NT2/D1 (cell line): Measurements from ENCODE around the gene CHTF18.

Experiments
- DNase-seq: peaks from one replicate; pipeline ENCODE4 v3.0.0-alpha.2; 2011; ENCODE audit warnings: low read depth, low spot score
- H3K27me3 ChIP-seq: 2 replicates; pipeline ENCODE4 v1.6.0; 2011; ENCODE audit warnings: mild to moderate bottlenecking; ENCODE audit not compliant: insufficient read length, insufficient read depth
- H3K36me3 ChIP-seq: 2 replicates; pipeline ENCODE4 v1.6.1; 2011; ENCODE audit warnings: mild to moderate bottlenecking, low read length, mixed read lengths; ENCODE audit not compliant: insufficient read depth, insufficient read length
- H3K4me1 ChIP-seq: 2 replicates; pipeline ENCODE4 v1.5.1; 2011; ENCODE audit not compliant: insufficient read depth, insufficient read length
- H3K4me3 ChIP-seq: 2 replicates; pipeline ENCODE4 v1.5.1; 2011; ENCODE audit warnings: low read depth; ENCODE audit not compliant: insufficient read length
- H3K9ac ChIP-seq: 2 replicates; pipeline ENCODE4 v1.6.0; 2011; ENCODE audit warnings: low read depth; ENCODE audit not compliant: insufficient read length
- H3K9me3 ChIP-seq: 2 replicates; pipeline ENCODE4 v1.5.1; 2011; ENCODE audit warnings: mild to moderate bottlenecking, low read length; ENCODE audit not compliant: insufficient read depth
- SUZ12 ChIP-seq: IDR thresholded peaks from 2 replicates; pipeline ENCODE4 v1.6.1; 2011; ENCODE audit not compliant: insufficient read length, insufficient read depth; ENCODE audit errors: extremely low read depth
- YY1 ChIP-seq: IDR thresholded peaks from 2 replicates; pipeline ENCODE4 v1.6.1; 2011; ENCODE audit not compliant: insufficient read length, insufficient read depth
- ZNF274 ChIP-seq: IDR thresholded peaks from 2 replicates; pipeline ENCODE4 v1.6.1; 2011; ENCODE audit warnings: mild to moderate bottlenecking, low read depth, low read length

Gene CHTF18

GRCh38 chr16:839643-840408, 51.4 kb downstream of the CHTF18 start:
- no peak overlapping the region for H3K4me3 ChIP-seq
- no peaks in the 10 kb centered on the region for H3K27me3 ChIP-seq
- no peaks in the 10 kb centered on the region for H3K36me3 ChIP-seq
- no peak overlapping the region for H3K9ac ChIP-seq
- H3K9me3 ChIP-seq = peaks cover 21% of the 10 kb centered on the region
- no peak for DNase-seq
- peaks cover 25% of the 10 kb centered on the region for H3K4me1 ChIP-seq
- TF ChIP-seq YY1 (no peak), SUZ12 (no peak), ZNF274 (no peak)

- Histone ChIP-seq H3K27me3 (no peaks in the 10 kb centered on the region), H3K36me3 (no peaks in the 10 kb centered on the region), H3K9ac (no peak overlapping the region), H3K4me1 (peaks cover 25% of the 10 kb centered on the region), H3K9me3 (peaks cover 14% of the 10 kb centered on the region), H3K4me3 (no peak overlapping the region)
- DNase-seq = no peak
- TF ChIP-seq YY1 = no peak
- no peak for TF ChIP-seq ZNF274
- no peak for TF ChIP-seq SUZ12
These were observed 52.4 kb downstream of the CHTF18 start for GRCh38 chr16:840561-841454.

GRCh38 chr16:841455-842060, 53.1 kb downstream of the CHTF18 start:
- no peak for DNase-seq
- Histone ChIP-seq H3K4me3 (no peak overlapping the region), H3K9me3 (peaks cover 6% of the 10 kb centered on the region), H3K4me1 (peaks cover 25% of the 10 kb centered on the region), H3K36me3 (no peaks in the 10 kb centered on the region), H3K9ac (no peak overlapping the region), H3K27me3 (no peaks in the 10 kb centered on the region)
- TF ChIP-seq ZNF274 (no peak), YY1 (no peak), SUZ12 (no peak)

- Histone ChIP-seq H3K4me1 (peaks cover 25% of the 10 kb centered on the region), H3K9ac (no peak overlapping the region), H3K27me3 (no peaks in the 10 kb centered on the region), H3K9me3 (peaks cover 1% of the 10 kb centered on the region), H3K36me3 (no peaks in the 10 kb centered on the region), H3K4me3 (no peak overlapping the region)
- no peak for TF ChIP-seq ZNF274
- no peak for DNase-seq
These were observed 53.6 kb downstream of the CHTF18 start for GRCh38 chr16:842061-842476.

DNA sequence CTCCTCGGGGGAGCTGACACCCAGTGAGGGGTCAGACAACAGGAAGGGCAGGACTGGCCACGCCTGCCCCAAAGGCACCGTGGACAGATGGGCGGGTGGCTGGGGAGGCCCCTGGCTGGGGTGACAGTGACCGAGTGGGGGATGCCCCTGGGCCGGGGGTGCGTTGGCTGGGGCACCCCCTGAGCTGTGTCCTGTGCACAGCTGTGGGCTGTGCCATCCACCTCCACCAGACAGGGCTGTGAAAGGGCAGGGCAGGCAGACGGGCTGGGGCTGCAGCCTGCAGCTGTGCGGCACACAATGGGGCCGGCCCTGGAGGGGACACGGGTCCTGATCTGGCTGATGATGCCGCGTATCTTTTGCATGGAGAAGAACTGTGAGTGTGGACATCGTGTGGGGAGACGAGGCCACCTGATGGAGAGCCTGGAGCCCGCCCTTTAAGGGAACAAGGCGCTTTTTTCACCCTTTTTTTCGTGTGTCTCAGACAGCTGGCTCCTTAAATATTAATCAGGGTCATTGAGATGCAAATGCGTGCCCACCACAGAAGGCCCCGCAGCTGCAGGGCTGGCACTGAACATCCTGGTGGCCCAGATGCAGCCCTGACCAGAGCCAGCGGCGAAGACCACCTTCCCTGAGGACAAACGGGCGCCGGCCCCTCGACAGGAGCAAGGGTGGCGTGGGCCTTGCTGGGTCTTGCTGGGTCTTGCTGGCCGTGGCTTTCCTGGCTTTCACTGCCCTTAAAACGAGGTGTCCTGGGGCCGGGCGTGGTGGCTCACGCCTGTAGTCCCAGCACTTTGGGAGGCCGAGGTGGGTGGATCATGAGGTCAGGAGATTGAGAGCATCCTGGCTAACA, 54.5 kb downstream of the CHTF18 start:
- no peak for TF ChIP-seq ZNF274
- no peak for TF ChIP-seq YY1
- TF ChIP-seq SUZ12 = no peak
- Histone ChIP-seq H3K27me3 (no peaks in the 10 kb centered on the region), H3K9me3 (no peaks in the 10 kb centered on the region), H3K4me1 (peaks cover 25% of the 10 kb centered on the region), H3K9ac (peak overlapping the region; percentile 18), H3K4me3 (no peak overlapping the region), H3K36me3 (no peaks in the 10 kb centered on the region)
- no peak for DNase-seq

DNA sequence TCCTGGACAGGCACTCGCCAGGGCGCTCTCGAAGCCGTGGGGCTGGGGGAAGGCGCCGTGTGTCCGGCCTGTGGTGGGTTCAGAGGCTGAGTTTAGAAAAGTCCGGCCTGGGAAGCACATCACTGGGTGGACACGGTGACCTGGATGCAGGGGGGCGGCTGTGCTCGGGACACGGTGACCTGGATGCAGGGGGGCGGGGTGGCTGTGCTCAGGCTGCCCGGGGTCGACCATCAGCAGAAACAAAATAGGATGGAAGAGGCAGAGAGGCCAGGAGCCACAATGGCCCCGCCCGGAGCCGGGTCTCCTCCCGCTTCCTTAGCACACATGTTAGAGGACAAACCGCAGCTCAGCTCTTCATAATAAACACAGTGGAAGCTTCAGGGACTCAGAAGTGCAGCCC, 55.4 kb downstream of the CHTF18 start:
- Histone ChIP-seq H3K4me3 (no peak overlapping the region), H3K27me3 (no peaks in the 10 kb centered on the region), H3K9me3 (no peaks in the 10 kb centered on the region), H3K9ac (no peak overlapping the region), H3K4me1 (peaks cover 25% of the 10 kb centered on the region), H3K36me3 (no peaks in the 10 kb centered on the region)
- TF ChIP-seq ZNF274 (no peak), SUZ12 (no peak), YY1 (no peak)
- no peak for DNase-seq
